Keratinocyte (primary cell): ENCODE results near the gene TNIP1. TPM values are rescaled to one million over a fixed set of nuclear protein-coding genes. Genes with fewer than 3 reads are reported as not detected.

Experiments
- DNase-seq: peaks from one replicate; pipeline ENCODE4 v3.0.0-alpha.2; 2011; ENCODE audit warnings: low read depth, missing footprints, low spot score
- FAIRE-seq: peaks from 2 replicates; lab custom pipeline; 2011; peaks lifted over from hg19 to GRCh38; lab: Jason Lieb, UNC
- H2AFZ ChIP-seq: 2 replicates; pipeline ENCODE4 v1.6.0; 2012; ENCODE audit warnings: low read length, control low read depth, inconsistent platforms; ENCODE audit not compliant: control insufficient read depth
- H3K27ac ChIP-seq: 2 replicates; pipeline ENCODE4 v1.5.1; 2011; ENCODE audit warnings: low read length; ENCODE audit not compliant: control insufficient read depth, insufficient read depth
- H3K27me3 ChIP-seq: 3 replicates; pipeline ENCODE4 v1.6.0; 2011; ENCODE audit warnings: low read length; ENCODE audit not compliant: control insufficient read depth, insufficient read depth; ENCODE audit errors: extremely low read depth
- H3K36me3 ChIP-seq, 2 experiments: 2 replicates in 1 of 2; 3 replicates in 1 of 2; pipeline ENCODE4 v1.5.1; 2011; ENCODE audit warnings: low read length in 2 of 2, mild to moderate bottlenecking in 1 of 2; ENCODE audit not compliant: control insufficient read depth in 2 of 2, insufficient read depth in 2 of 2; ENCODE audit errors: extremely low read depth in 1 of 2
- H3K4me1 ChIP-seq: 3 replicates; pipeline ENCODE4 v1.5.1; 2011; ENCODE audit warnings: low read length; ENCODE audit not compliant: control insufficient read depth, insufficient read depth; ENCODE audit errors: extremely low read depth
- H3K4me2 ChIP-seq: 3 replicates; pipeline ENCODE4 v1.6.0; 2011; ENCODE audit warnings: low read depth, low read length; ENCODE audit not compliant: control insufficient read depth, insufficient read depth; ENCODE audit errors: extremely low read depth
- H3K4me3 ChIP-seq, 3 experiments: fragments of 200-600 bp in 1 of 3; sonication (generic) in 1 of 3; 2 replicates in 2 of 3; 3 replicates in 1 of 3; pipeline ENCODE4 v1.5.1; 2011 to 2016; ENCODE audit warnings: low read length in 3 of 3, mild to moderate bottlenecking in 3 of 3, control low read depth in 2 of 3, inconsistent platforms in 1 of 3, low read depth in 1 of 3, mixed read lengths in 1 of 3, mixed run types in 1 of 3, moderate library complexity in 1 of 3; ENCODE audit not compliant: control insufficient read depth in 2 of 3, insufficient read depth in 2 of 3; ENCODE audit errors: extremely low read depth in 1 of 3
- H3K79me2 ChIP-seq: 2 replicates; pipeline ENCODE4 v1.6.0; 2012; ENCODE audit warnings: low read length; ENCODE audit not compliant: control insufficient read depth, insufficient read depth
- H3K9ac ChIP-seq: 3 replicates; pipeline ENCODE4 v1.6.0; 2011; ENCODE audit warnings: low read length; ENCODE audit not compliant: control insufficient read depth, insufficient read depth; ENCODE audit errors: extremely low read depth
- H3K9me1 ChIP-seq: 3 replicates; pipeline ENCODE4 v1.6.0; 2011; ENCODE audit warnings: low read length; ENCODE audit not compliant: control insufficient read depth, insufficient read depth; ENCODE audit errors: extremely low read depth
- H3K9me3 ChIP-seq: 2 replicates; pipeline ENCODE4 v1.5.1; 2012; ENCODE audit warnings: low read depth, low read length; ENCODE audit not compliant: control insufficient read depth
- H4K20me1 ChIP-seq: 3 replicates; pipeline ENCODE4 v1.6.0; 2011; ENCODE audit warnings: low read length; ENCODE audit not compliant: control insufficient read depth, insufficient read depth; ENCODE audit errors: extremely low read depth
- EZH2 ChIP-seq: IDR thresholded peaks from one replicate; pipeline ENCODE4 v1.6.1; 2012; ENCODE audit warnings: inconsistent platforms, mild to moderate bottlenecking, low read length, moderate library complexity
- dilution Hi-C: fragments of 300-500 bp; cut with MboI; formaldehyde crosslinking; loops from one replicate; pipeline ENCODE4 v1.7.0; 2020; ENCODE audit warnings: low sequenced_read_pairs; ENCODE audit not compliant: extremely low pct_ligation_motif_present
- polyA plus RNA-seq, 5 experiments: library from polyadenylated mRNA; depleted of rRNA in 3 of 5; stranded (reverse) in 3 of 5; stranded (forward) in 1 of 5; unstranded in 1 of 5; fragments of >200 nt; gene quantifications; 1 replicate in 1 of 5; 2 replicates in 3 of 5; 3 replicates in 1 of 5; pipeline versions ENCODE4 v1.2.1 to v1.2.3, GENCODE V29; 2011 to 2012; ENCODE audit warnings: missing spikeins in 2 of 5, low read depth in 1 of 5, low replicate concordance in 1 of 5
- TF ChIP-seq, protein P1 (sequence below), 3 experiments: IDR thresholded peaks in 1 of 3; conservative IDR thresholded peaks in 1 of 3; optimal IDR thresholded peaks in 1 of 3; 2 replicates in 2 of 3; 3 replicates in 1 of 3; pipeline versions ENCODE3 to v1.5.1; 2011; ENCODE audit warnings: low read length in 3 of 3, mild to moderate bottlenecking in 3 of 3, moderate library complexity in 2 of 3, control low read depth in 1 of 3, inconsistent platforms in 1 of 3; ENCODE audit not compliant: insufficient read depth in 2 of 3; ENCODE audit errors: extremely low read depth in 1 of 3

Gene TNIP1
- polyA plus RNA-seq, 1 donor (not counting 4 experiments of a cell fraction or from before 2014, with no cell fraction given), result 47.9 TPM

DNA sequence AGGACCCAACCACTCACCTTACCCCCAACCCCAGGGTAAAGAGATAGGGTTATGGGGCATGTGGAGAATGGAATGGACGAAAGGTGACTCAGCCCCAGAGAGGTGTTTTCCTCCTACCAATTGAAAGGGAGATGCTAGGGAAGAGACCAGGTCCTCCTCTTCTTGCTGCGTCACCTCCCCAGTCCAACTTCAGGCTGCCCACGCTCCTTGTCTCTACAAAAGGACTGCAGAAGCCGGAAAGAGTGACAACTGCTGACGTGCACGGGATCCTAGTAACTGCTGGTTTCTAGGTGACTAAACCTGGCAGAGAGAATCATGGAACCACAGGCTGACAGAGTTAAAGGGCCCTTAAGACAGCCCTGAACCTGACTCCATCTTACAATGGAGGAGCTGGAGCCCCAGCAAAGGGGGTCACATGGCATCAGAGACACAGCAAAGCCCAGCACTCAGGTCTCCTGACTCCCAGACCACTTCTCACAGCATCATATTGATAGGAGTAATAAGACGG is 58.3 kb downstream of the TNIP1 start:
- TF ChIP-seq, protein P1, sequence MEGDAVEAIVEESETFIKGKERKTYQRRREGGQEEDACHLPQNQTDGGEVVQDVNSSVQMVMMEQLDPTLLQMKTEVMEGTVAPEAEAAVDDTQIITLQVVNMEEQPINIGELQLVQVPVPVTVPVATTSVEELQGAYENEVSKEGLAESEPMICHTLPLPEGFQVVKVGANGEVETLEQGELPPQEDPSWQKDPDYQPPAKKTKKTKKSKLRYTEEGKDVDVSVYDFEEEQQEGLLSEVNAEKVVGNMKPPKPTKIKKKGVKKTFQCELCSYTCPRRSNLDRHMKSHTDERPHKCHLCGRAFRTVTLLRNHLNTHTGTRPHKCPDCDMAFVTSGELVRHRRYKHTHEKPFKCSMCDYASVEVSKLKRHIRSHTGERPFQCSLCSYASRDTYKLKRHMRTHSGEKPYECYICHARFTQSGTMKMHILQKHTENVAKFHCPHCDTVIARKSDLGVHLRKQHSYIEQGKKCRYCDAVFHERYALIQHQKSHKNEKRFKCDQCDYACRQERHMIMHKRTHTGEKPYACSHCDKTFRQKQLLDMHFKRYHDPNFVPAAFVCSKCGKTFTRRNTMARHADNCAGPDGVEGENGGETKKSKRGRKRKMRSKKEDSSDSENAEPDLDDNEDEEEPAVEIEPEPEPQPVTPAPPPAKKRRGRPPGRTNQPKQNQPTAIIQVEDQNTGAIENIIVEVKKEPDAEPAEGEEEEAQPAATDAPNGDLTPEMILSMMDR (optimal IDR thresholded peaks at IDR 0.05 in 1 of 3, IDR thresholded peaks at IDR 0.05 in 1 of 3, conservative IDR thresholded peaks at IDR 0.05 in 1 of 3; ENCODE audit: extremely low read depth in 1 of 3, insufficient read depth in 2 of 3, low read length in 3 of 3), result no peak
- TF ChIP-seq EZH2, result no peak
- Histone ChIP-seq H2AFZ (peak overlapping the region; percentile 42), H3K27ac (peak overlapping the region; percentile 94), H3K36me3 (peaks cover 6 to 10% of the 10 kb centered on the region in 2 experiments), H4K20me1 (no peaks in the 10 kb centered on the region), H3K79me2 (no peaks in the 10 kb centered on the region), H3K9ac (peak overlapping the region; percentile 69), H3K9me3 (no peaks in the 10 kb centered on the region), H3K4me3 (peak overlapping the region in 2 of 3 experiments; percentile 35 to 43), H3K9me1 (no peaks in the 10 kb centered on the region), H3K27me3 (no peaks in the 10 kb centered on the region), H3K4me2 (peak overlapping the region; percentile 73), H3K4me1 (peaks cover 39% of the 10 kb centered on the region)
- DNase-seq (peak; percentile 66), FAIRE-seq (peak; percentile 98)
- dilution Hi-C loops, result no loop called here

DNA sequence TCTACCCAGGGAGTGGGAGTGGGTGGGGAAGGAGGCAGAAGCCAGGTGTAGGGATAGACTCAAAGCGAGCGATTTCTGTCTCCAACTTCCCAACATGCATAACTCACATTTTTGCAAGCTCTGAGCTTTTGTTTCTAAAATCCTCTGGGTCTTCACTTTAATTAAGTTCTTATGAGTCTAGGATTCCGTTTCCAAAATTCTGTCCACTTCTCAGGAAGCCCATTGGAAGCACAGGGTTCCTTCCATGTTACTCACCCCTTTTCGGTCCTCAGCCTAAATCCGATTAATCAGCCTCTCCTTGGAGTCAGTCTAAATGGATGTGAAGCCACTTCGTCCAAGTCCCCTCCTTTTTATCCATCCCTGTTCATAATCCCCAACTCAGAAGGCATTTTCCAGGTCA is 59.1 kb downstream of the TNIP1 start:
- no peak for FAIRE-seq
- H3K9me1 ChIP-seq, result no peaks in the 10 kb centered on the region
- TF ChIP-seq EZH2, result no peak
- TF ChIP-seq, protein P1 (optimal IDR thresholded peaks at IDR 0.05 in 1 of 3, IDR thresholded peaks at IDR 0.05 in 1 of 3, conservative IDR thresholded peaks at IDR 0.05 in 1 of 3; ENCODE audit: extremely low read depth in 1 of 3, insufficient read depth in 2 of 3, low read length in 3 of 3), result no peak
- no peak overlapping the region for H3K4me3 ChIP-seq
- no peaks in the 10 kb centered on the region for H4K20me1 ChIP-seq
- no peaks in the 10 kb centered on the region for H3K27me3 ChIP-seq
- dilution Hi-C loops, result no loop called here
- no peak overlapping the region for H3K9ac ChIP-seq
- no peaks in the 10 kb centered on the region for H3K9me3 ChIP-seq
- peak overlapping the region; percentile 73 for H3K4me2 ChIP-seq
- H3K27ac ChIP-seq, result peak overlapping the region; percentile 94
- peaks cover 2 to 4% of the 10 kb centered on the region in 2 experiments for H3K36me3 ChIP-seq
- no peaks in the 10 kb centered on the region for H3K79me2 ChIP-seq
- H2AFZ ChIP-seq, result no peak overlapping the region
- no peak for DNase-seq
- peaks cover 39% of the 10 kb centered on the region for H3K4me1 ChIP-seq
